GM12873 (cell line): ENCODE results near the gene ANTXRL.

ENCODE experiments used
- TF ChIP-seq, protein P1 (sequence below): IDR thresholded peaks from 2 replicates; pipeline ENCODE4 v1.5.1; 2012; ENCODE audit warnings: low read depth, mild to moderate bottlenecking, moderate library complexity, low read length, control low read depth; ENCODE audit not compliant: insufficient read depth; ENCODE audit errors: missing control alignments

ANTXRL gene

DNA sequence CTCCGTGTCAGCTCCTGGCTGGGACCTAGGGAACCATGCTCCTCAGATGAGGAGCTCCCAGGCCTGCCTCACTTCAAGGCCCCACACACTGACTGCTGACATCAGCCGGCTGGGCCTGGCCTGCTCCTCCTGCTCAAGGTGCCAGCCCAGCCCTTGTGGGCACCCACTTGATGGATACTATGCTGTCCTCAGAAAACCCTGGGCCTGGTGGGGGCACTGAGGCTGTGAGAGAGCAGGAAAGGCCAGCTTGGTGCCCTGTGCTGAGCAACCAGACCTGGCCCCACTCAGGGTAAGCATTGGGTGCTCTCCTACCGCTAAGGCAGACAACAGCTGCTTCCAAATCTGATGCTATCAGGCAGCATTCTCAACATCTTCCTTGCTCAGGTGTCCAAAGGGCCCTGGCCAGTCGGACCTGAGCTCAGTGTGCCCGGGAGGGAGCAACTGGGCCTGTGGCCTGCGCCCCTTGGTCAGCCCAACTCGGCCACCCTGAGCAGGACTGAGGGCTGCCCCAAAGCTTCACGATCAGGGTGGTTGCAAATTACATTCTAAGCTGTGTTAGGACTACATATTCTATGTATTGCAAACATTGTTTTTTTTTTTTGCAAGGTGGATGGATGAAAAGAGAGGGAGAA lies 21.9 kb upstream of the ANTXRL start:
- TF ChIP-seq, protein P1, sequence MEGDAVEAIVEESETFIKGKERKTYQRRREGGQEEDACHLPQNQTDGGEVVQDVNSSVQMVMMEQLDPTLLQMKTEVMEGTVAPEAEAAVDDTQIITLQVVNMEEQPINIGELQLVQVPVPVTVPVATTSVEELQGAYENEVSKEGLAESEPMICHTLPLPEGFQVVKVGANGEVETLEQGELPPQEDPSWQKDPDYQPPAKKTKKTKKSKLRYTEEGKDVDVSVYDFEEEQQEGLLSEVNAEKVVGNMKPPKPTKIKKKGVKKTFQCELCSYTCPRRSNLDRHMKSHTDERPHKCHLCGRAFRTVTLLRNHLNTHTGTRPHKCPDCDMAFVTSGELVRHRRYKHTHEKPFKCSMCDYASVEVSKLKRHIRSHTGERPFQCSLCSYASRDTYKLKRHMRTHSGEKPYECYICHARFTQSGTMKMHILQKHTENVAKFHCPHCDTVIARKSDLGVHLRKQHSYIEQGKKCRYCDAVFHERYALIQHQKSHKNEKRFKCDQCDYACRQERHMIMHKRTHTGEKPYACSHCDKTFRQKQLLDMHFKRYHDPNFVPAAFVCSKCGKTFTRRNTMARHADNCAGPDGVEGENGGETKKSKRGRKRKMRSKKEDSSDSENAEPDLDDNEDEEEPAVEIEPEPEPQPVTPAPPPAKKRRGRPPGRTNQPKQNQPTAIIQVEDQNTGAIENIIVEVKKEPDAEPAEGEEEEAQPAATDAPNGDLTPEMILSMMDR = no peak

DNA sequence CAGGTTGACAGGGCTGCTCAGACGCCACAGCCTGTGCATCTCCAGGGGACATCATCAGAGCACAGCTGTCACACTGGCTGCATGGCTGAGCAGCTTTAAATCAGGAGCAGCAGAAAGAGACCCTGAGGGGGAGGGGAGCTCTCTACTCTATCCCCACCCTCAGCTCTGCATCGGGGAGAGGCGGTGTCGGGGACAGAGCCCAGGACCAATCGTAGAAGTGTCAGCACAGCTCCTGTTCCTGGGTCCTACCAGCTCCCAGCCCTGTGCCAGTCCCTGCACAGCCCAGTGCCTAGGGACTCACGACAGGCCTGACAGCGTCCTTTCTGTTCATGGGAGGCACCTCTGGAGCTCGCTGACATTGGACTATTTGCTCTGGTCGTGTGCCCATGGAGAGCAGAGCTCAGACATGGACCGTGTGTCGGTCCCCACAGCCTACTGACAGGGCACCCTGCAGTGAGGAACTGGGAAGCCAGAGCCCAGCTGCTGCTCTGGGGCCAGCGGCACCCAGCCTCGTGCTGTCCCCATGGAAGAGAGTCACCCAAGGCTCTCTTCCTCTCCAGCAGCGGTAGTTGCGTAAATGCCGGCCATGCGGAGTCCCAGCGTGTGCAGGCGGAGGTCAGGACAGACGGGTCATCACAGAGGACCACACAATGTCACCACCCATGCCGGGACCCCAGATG lies 20.4 kb upstream of the ANTXRL start:
- TF ChIP-seq, protein P1 = no peak

DNA sequence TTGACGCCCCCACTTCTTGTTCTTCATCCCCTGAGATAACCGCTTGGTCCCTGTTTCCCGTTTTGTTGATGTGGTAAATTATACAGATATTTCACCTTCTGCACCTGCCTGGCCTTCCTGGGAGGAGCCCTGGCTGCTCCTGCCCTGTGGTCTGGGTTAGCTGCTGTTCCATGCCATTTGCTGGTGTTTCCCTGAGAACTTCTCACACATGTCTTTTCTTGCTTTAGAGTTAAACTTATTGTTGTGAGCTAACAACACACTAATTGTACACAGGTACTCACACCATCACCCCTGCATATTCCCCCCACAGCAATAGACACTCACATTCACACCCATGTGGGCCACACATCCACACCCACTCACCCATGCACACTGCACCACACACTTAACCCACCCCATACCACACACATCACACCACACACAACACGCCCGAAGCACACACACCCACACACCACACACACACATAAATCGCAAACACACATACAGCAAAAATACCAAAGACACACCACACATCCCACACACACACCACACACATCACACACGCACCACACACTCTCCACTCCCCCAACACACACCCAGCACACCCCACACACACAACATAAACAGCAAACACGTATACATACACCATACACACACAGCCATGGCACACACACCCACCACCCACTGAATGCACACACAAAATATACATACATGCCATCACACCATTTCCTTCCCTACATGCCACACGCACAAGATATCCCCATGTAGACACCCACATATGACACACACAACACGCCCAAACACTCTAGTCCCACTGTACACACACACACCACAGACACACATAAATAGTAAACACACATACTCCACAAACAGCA lies 19.4 kb upstream of the ANTXRL start:
- TF ChIP-seq, protein P1 = no peak

DNA sequence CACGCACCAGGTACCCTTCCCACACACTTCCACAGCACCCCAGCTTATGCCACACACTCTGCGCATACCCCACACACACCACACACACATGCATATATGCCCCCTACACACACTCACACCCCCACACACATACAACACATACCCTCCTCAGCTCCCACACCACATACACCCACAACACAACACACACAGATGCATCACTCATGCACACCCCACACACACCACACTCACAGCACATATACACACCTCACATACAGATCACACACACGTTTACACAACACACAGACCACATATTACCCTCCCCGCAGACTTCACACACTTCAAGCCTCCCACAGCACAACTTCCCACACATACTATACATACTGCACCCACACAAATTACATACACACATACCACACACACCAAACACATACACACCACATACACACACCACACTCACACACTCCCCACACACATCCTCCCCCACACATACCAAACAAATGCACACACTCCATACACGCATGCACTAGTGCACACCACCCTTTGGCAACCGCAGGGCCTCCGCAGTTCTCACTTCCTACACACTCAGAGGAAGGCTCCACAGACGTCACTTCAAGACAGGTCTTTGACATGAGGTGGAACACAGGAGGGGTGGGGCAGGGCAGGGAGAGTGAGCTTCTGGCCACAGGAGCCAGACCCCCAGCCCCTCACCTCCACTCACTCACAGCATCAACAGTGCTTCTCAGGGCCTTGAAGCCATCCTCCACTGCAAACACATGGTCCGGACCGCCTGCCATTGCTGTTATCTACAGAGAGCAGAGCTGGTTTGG lies 18.5 kb upstream of the ANTXRL start:
- TF ChIP-seq, protein P1 = no peak

DNA sequence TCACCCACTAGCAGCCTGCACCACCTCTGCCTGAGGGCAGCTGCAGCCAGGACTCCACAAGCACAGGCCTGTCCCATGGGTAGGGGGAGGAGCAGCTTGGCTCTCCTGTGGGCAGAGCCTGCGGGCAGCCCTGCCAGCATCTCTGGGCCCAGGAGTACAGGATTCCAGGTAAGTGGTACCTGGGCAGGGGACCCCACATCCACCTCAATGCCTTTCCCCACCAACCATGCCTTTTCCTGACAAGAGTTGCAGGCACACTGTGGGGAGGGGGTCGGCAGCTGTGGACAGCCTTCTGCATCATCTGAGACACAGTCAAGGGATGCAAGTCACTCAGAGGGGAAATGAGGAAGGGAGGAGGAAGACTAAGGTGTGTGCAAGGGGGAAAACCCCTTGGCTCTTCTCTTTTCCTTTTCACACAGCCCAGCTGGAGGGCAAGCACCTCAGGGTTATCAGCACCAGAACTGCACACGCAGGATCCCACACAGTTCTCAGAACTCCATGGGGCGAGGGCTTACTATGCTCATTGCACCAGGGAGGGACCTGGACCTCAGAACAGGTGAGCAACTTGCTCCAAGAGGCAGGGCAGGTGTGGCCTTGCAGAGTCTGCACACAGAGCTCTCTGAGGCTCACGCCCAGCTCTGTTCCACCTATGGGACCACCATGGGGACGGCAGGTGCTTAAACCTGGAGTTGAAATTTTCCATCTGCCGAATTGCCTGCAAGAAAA lies 16.5 kb upstream of the ANTXRL start:
- TF ChIP-seq, protein P1 = no peak

DNA sequence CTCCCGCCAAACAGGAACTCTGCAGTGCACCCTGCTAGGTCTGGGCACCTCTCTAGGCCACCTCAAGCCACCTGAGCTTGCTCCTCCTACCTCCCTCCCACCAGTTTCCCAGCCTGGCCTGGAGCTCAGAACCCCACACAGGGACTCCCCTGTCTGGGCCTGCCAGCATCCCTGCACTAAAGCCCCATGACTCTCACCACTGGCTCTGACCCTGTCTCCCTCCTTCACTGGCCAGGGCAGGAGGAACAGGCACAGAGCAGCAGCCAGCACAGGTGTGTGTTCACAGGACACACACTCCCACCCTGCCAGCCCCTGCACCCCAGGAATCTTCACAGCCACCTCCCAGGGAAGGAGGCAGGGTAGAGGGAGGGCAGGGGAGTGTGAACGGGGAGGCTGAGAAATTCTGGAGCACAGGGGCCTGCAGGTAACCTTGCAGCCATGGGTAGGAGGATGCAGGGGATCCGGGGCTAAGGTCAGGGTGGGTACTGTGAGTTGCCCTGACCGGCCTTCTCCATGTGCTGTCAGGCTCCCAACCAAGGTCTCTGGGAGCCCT lies 13.9 kb upstream of the ANTXRL start:
- TF ChIP-seq, protein P1 = no peak
